HCT116 (cell line): Measurements from ENCODE around the gene RGS11. TPM values are rescaled to one million over a fixed set of nuclear protein-coding genes. Genes with fewer than 3 reads are reported as not detected.

ENCODE experiments used
- ATAC-seq: fragments of 200-7000 bp; cut with Tn5 transposase; 2 replicates; pipeline ENCODE4 v1.9.1; 2020; ENCODE audit warnings: mild to moderate bottlenecking, moderate library complexity
- BruUV-seq: library from RNA; stranded (reverse); fragments of 400-500 nt; replicated peaks from 2 replicates; lab custom pipeline; 2021; lab: Mats Ljungman, UMichigan
- CTCF ChIA-PET: fragments of 300-600 bp; sonication (Branson Sonifier 250); formaldehyde crosslinking; loops from one replicate; lab custom pipeline; 2021; ENCODE audit warnings: antibody characterized with exemption; lab: Charles Lee
- POLR2A ChIA-PET: fragments of 300-600, 350-600 bp; sonication (Branson Sonifier 250); formaldehyde crosslinking; loops from one replicate; lab custom pipeline; 2021; ENCODE audit warnings: antibody characterized with exemption; lab: Charles Lee
- RAD21 ChIA-PET, 2 experiments: fragments of 300-600 bp; sonication (Branson Sonifier 250); formaldehyde crosslinking; loops; one replicate each; lab custom pipeline; 2023; ENCODE audit warnings: low total read pairs in 2 of 2; ENCODE audit not compliant: uncharacterized antibody in 2 of 2, unreplicated experiment in 2 of 2, low non-redundant PET in 1 of 2; lab: Charles Lee
- DNase-seq: peaks from one replicate; pipeline ENCODE4 v3.0.0-alpha.2; 2010; ENCODE audit warnings: low read depth, low spot score
- H2AFZ ChIP-seq: fragments of 200-600 bp; shearing (Covaris generic), sonication (generic); 2 replicates; pipeline ENCODE4 v1.6.1; 2017; ENCODE audit warnings: low read depth, mixed run types, mixed read lengths, antibody characterized with exemption, low read length; ENCODE audit not compliant: poor library complexity, severe bottlenecking
- H3K27ac ChIP-seq: 2 replicates; pipeline ENCODE4 v1.5.1; 2012; ENCODE audit warnings: low read depth, low read length
- H3K27me3 ChIP-seq: fragments of 200-600 bp; sonication (generic); 2 replicates; pipeline ENCODE4 v1.6.1; 2016; ENCODE audit warnings: mixed run types, low read length, mixed read lengths; ENCODE audit not compliant: insufficient read depth
- H3K36me3 ChIP-seq, 2 experiments: fragments of 200-500 bp in 1 of 2; fragments of 200-600 bp in 1 of 2; sonication (Bioruptor generic) in 1 of 2; sonication (generic) in 1 of 2; 2 replicates each; pipeline versions ENCODE4 v1.5.1 to v1.6.1; 2014 to 2016; ENCODE audit warnings: low read length in 2 of 2, inconsistent platforms in 1 of 2, mixed read lengths in 1 of 2, mixed run types in 1 of 2; ENCODE audit not compliant: insufficient read depth in 2 of 2, control insufficient read depth in 1 of 2
- H3K4me1 ChIP-seq, 2 experiments: fragments of 200-600 bp in 1 of 2; sonication (generic) in 1 of 2; 2 replicates each; pipeline versions ENCODE4 v1.5.1 to v1.6.1; 2012 to 2017; ENCODE audit warnings: low read length in 2 of 2, inconsistent platforms in 1 of 2, mild to moderate bottlenecking in 1 of 2, mixed read lengths in 1 of 2, mixed run types in 1 of 2, moderate library complexity in 1 of 2; ENCODE audit not compliant: insufficient read depth in 2 of 2, control insufficient read depth in 1 of 2
- H3K4me2 ChIP-seq: fragments of 200-600 bp; sonication (generic); 2 replicates; pipeline ENCODE4 v1.6.1; 2017; ENCODE audit warnings: mixed run types, low read length, mixed read lengths
- H3K4me3 ChIP-seq, 2 experiments: fragments of 200-600 bp in 1 of 2; sonication (generic) in 1 of 2; replicated peaks in 1 of 2; 2 replicates each; pipeline ENCODE4 v1.5.1; 2011 to 2016; ENCODE audit warnings: low read length in 2 of 2, control low read depth in 1 of 2, low read depth in 1 of 2, mild to moderate bottlenecking in 1 of 2, mixed read lengths in 1 of 2, mixed run types in 1 of 2
- H3K79me2 ChIP-seq: fragments of 200-600 bp; sonication (generic); 2 replicates; pipeline ENCODE4 v1.6.1; 2017; ENCODE audit warnings: mild to moderate bottlenecking, mixed run types, low read length, moderate library complexity, mixed read lengths; ENCODE audit not compliant: insufficient read depth
- H3K9ac ChIP-seq: fragments of 200-600 bp; sonication (generic); 2 replicates; pipeline ENCODE4 v1.6.1; 2016; ENCODE audit warnings: low read length, mixed read lengths
- H3K9me2 ChIP-seq: fragments of 200-600 bp; sonication (generic), shearing (Covaris generic); 2 replicates; pipeline ENCODE4 v1.6.1; 2017; ENCODE audit warnings: mixed run types, mild to moderate bottlenecking, moderate library complexity; ENCODE audit not compliant: insufficient read depth
- H3K9me3 ChIP-seq, 2 experiments: fragments of 200-500 bp in 1 of 2; fragments of 200-600 bp in 1 of 2; sonication (Bioruptor generic) in 1 of 2; sonication (generic) in 1 of 2; 2 replicates each; pipeline ENCODE4 v1.6.1; 2014 to 2017; ENCODE audit warnings: low read length in 2 of 2, mixed read lengths in 2 of 2, inconsistent platforms in 1 of 2, low read depth in 1 of 2, mild to moderate bottlenecking in 1 of 2, mixed run types in 1 of 2, moderate library complexity in 1 of 2; ENCODE audit not compliant: control insufficient read depth in 1 of 2, insufficient read depth in 1 of 2
- H4K20me1 ChIP-seq: fragments of 200-600 bp; sonication (generic), shearing (Covaris generic); 2 replicates; pipeline ENCODE4 v1.6.1; 2017; ENCODE audit warnings: mixed run types, mild to moderate bottlenecking, moderate library complexity; ENCODE audit not compliant: insufficient read depth
- CBX3 ChIP-seq: IDR thresholded peaks from 2 replicates; pipeline ENCODE4 v1.6.1; 2012; ENCODE audit warnings: low read depth
- ELF1 ChIP-seq: IDR thresholded peaks from 2 replicates; pipeline ENCODE4 v1.6.1; 2012; ENCODE audit warnings: low read depth, borderline replicate concordance
- EZH2phosphoT487 ChIP-seq: fragments of 200-600 bp; IDR thresholded peaks from 2 replicates; pipeline ENCODE4 v1.6.1; 2018; ENCODE audit warnings: antibody characterized with exemption, borderline replicate concordance
- FOSL1 ChIP-seq: IDR thresholded peaks from 2 replicates; pipeline ENCODE4 v1.6.1; 2012; ENCODE audit warnings: low read depth
- JUND ChIP-seq: IDR thresholded peaks from 2 replicates; pipeline ENCODE4 v1.6.1; 2012
- POLR2AphosphoS5 ChIP-seq: IDR thresholded peaks from 2 replicates; pipeline ENCODE4 v1.6.1; 2011; ENCODE audit warnings: mild to moderate bottlenecking, low read depth, low read length, moderate library complexity
- REST ChIP-seq: IDR thresholded peaks from 2 replicates; pipeline ENCODE4 v1.6.1; 2012; ENCODE audit warnings: low read depth
- SRF ChIP-seq: IDR thresholded peaks from 2 replicates; pipeline ENCODE4 v1.6.1; 2012; ENCODE audit warnings: low read depth
- YY1 ChIP-seq: IDR thresholded peaks from 2 replicates; pipeline ENCODE4 v1.6.1; 2011; ENCODE audit warnings: low read length, low read depth, moderate library complexity, mild to moderate bottlenecking; ENCODE audit not compliant: insufficient replicate concordance; ENCODE audit errors: extremely low read depth
- intact Hi-C: fragments of 100-400 bp; cut with micrococcal nuclease; formaldehyde crosslinking; loops from 2 replicates; pipeline ENCODE4 v1.10.0; 2022
- total RNA-seq: library from RNA; stranded (reverse); gene quantifications from one replicate; pipeline ENCODE4 v1.2.1, GENCODE V29; 2021; ENCODE audit not compliant: unreplicated experiment
- TF ChIP-seq, protein P1 (sequence below): IDR thresholded peaks from 2 replicates; pipeline ENCODE4 v1.6.1; 2012
- TF ChIP-seq, protein P2 (sequence below), 3 experiments: fragments of 200-600 bp in 1 of 3; sonication (generic) in 1 of 3; IDR thresholded peaks in 2 of 3; conservative IDR thresholded peaks in 1 of 3; 2 replicates each; pipeline ENCODE4 v1.5.1; 2012 to 2017; ENCODE audit warnings: low read depth in 2 of 3, low read length in 2 of 3, antibody characterized with exemption in 1 of 3, borderline replicate concordance in 1 of 3, control low read depth in 1 of 3, mild to moderate bottlenecking in 1 of 3, mixed read lengths in 1 of 3, mixed run types in 1 of 3, moderate library complexity in 1 of 3; ENCODE audit not compliant: insufficient read depth in 1 of 3

Gene RGS11
- total RNA-seq, 1 experiment from 2014 or later = not detected

- no peaks in the 10 kb centered on the region for H4K20me1 ChIP-seq
- H3K79me2 ChIP-seq = no peaks in the 10 kb centered on the region
- H3K9ac ChIP-seq = no peak overlapping the region
- BruUV-seq = no TSS peak
- H3K4me3 ChIP-seq = no peak overlapping the region
- no peaks in the 10 kb centered on the region; a peak in 1 of 4 replicates for H3K36me3 ChIP-seq
- H2AFZ ChIP-seq = no peak overlapping the region
- no peaks in the 10 kb centered on the region for H3K9me2 ChIP-seq
- H3K4me1 ChIP-seq = no peaks in the 10 kb centered on the region
- ATAC-seq (no peak), DNase-seq (no peak)
- no peak overlapping the region for H3K27ac ChIP-seq
- no peak overlapping the region for H3K4me2 ChIP-seq
- intact Hi-C loops = no loop called here
- no peaks in the 10 kb centered on the region for H3K9me3 ChIP-seq
- H3K27me3 ChIP-seq = no peaks in the 10 kb centered on the region
- POLR2A ChIA-PET = no interaction called here
- RAD21 ChIA-PET = no interaction called here
- TF ChIP-seq ELF1 (no peak), POLR2AphosphoS5 (no peak), CBX3 (no peak), REST (no peak), YY1 (no peak), SRF (no peak), JUND (no peak), EZH2phosphoT487 (no peak), FOSL1 (no peak)
- TF ChIP-seq, protein P1, sequence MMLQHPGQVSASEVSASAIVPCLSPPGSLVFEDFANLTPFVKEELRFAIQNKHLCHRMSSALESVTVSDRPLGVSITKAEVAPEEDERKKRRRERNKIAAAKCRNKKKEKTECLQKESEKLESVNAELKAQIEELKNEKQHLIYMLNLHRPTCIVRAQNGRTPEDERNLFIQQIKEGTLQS = no peak
- TF ChIP-seq, protein P2, sequence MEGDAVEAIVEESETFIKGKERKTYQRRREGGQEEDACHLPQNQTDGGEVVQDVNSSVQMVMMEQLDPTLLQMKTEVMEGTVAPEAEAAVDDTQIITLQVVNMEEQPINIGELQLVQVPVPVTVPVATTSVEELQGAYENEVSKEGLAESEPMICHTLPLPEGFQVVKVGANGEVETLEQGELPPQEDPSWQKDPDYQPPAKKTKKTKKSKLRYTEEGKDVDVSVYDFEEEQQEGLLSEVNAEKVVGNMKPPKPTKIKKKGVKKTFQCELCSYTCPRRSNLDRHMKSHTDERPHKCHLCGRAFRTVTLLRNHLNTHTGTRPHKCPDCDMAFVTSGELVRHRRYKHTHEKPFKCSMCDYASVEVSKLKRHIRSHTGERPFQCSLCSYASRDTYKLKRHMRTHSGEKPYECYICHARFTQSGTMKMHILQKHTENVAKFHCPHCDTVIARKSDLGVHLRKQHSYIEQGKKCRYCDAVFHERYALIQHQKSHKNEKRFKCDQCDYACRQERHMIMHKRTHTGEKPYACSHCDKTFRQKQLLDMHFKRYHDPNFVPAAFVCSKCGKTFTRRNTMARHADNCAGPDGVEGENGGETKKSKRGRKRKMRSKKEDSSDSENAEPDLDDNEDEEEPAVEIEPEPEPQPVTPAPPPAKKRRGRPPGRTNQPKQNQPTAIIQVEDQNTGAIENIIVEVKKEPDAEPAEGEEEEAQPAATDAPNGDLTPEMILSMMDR (IDR thresholded peaks at IDR 0.05 in 2 of 3, conservative IDR thresholded peaks at IDR 0.05 in 1 of 3; ENCODE audit: borderline replicate concordance in 1 of 3, insufficient read depth in 1 of 3, low read depth in 2 of 3, low read length in 2 of 3) = no peak
- CTCF ChIA-PET = no interaction called here
These were observed 30.3 kb upstream of the RGS11 start for GRCh38 chr16:305916-306626.
